ENCODE results near the gene PLA2G4D.

The PLA2G4D gene

DNA sequence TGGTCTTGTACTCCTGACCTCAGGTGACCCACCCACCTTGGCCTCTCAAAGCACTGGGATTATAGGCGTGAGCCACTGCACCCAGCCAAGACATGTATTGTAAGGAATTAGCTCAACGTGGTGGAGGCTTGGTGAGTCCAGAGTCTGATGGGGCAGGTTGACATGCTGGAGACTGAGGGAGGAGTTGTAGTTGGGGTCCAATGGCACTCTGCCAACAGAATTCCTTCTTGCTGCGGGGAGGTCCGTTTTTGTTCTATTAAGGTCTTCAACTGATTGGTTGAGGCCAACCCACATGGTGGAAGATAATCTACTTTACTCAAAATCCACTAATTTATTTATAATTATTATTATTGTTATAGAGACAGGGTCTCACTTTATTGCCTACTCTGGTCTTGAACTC lies 30.1 kb downstream of the PLA2G4D start:
- Histone ChIP-seq H3K79me2 (ENCODE audit: control insufficient read depth, low read length) (no peaks in the 10 kb centered on the region), H3K4me1 (ENCODE audit: control insufficient read depth, low read length) (peaks cover 7% of the 10 kb centered on the region), H3F3A (ENCODE audit: control insufficient read depth, insufficient read depth) (no peaks in the 10 kb centered on the region), H3K27me3 (ENCODE audit: control insufficient read depth, low read length) (peaks cover 3% of the 10 kb centered on the region; the same call in 1 of the 2 replicates), H3K27ac (ENCODE audit: low read depth, low read length) (no peak overlapping the region), H3K36me3 (ENCODE audit: control insufficient read depth, low read length) (no peaks in the 10 kb centered on the region), H3K9me2 (replicated peaks; ENCODE audit: control insufficient read depth, low read length) (no peaks in the 10 kb centered on the region), H3K4me2 (ENCODE audit: low read length) (no peak overlapping the region), H3K9me3 (ENCODE audit: control insufficient read depth, insufficient read depth, low read length) (no peaks in the 10 kb centered on the region), H3K4me3 (ENCODE audit: low read length) (no peak overlapping the region), H4K20me1 (ENCODE audit: control insufficient read depth, insufficient read depth, low read depth, low read length) (no peaks in the 10 kb centered on the region)
- TF ChIP-seq, protein P1, sequence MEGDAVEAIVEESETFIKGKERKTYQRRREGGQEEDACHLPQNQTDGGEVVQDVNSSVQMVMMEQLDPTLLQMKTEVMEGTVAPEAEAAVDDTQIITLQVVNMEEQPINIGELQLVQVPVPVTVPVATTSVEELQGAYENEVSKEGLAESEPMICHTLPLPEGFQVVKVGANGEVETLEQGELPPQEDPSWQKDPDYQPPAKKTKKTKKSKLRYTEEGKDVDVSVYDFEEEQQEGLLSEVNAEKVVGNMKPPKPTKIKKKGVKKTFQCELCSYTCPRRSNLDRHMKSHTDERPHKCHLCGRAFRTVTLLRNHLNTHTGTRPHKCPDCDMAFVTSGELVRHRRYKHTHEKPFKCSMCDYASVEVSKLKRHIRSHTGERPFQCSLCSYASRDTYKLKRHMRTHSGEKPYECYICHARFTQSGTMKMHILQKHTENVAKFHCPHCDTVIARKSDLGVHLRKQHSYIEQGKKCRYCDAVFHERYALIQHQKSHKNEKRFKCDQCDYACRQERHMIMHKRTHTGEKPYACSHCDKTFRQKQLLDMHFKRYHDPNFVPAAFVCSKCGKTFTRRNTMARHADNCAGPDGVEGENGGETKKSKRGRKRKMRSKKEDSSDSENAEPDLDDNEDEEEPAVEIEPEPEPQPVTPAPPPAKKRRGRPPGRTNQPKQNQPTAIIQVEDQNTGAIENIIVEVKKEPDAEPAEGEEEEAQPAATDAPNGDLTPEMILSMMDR (IDR thresholded peaks at IDR 0.05; ENCODE audit: low read depth, low read length, poor library complexity, severe bottlenecking) = no peak
- no peak for TF ChIP-seq EZH2phosphoT487 (IDR thresholded peaks at IDR 0.05; ENCODE audit: borderline replicate concordance, low read length)

DNA sequence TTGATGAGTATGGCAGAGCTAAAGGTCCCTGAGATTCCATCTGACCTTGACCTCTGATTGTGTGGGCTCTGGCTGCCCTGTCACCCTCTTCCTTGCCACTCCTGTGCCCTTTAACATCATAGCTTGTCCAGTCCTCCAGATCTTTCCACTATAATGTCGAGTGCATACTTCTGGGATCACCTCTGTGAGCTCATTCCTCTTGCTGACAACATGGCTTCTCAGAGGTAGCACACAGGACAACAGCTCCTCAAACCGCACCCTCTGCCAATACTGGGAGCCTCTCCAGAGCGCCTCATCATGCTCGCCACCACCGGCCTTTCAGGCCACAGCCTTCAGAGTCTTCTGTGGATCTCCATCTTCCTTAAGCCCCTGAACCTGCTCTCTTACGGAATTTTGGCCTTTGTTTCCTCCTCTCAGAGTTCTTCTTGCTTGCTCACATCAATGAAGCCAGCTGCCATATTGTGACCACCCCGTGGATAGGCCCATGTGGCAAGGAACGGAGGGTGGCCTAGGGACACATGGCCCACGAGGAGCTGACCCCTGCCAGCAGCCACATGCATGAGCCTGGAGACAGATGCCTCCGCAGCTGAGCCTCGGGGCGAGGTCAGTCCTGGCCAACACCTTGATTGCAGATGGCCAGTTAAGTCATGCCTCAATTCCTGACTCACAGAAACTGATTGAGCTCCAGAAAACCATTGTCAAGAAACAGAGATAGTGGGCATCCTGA lies 31.1 kb downstream of the PLA2G4D start:
- TF ChIP-seq EZH2phosphoT487 (IDR thresholded peaks at IDR 0.05; ENCODE audit: borderline replicate concordance, low read length) = no peak
- TF ChIP-seq, protein P1 (IDR thresholded peaks at IDR 0.05; ENCODE audit: low read depth, low read length, poor library complexity, severe bottlenecking) = no peak
- peaks cover 7% of the 10 kb centered on the region for H3K4me1 ChIP-seq (ENCODE audit: control insufficient read depth, low read length)
- H3F3A ChIP-seq (ENCODE audit: control insufficient read depth, insufficient read depth) = no peaks in the 10 kb centered on the region

DNA sequence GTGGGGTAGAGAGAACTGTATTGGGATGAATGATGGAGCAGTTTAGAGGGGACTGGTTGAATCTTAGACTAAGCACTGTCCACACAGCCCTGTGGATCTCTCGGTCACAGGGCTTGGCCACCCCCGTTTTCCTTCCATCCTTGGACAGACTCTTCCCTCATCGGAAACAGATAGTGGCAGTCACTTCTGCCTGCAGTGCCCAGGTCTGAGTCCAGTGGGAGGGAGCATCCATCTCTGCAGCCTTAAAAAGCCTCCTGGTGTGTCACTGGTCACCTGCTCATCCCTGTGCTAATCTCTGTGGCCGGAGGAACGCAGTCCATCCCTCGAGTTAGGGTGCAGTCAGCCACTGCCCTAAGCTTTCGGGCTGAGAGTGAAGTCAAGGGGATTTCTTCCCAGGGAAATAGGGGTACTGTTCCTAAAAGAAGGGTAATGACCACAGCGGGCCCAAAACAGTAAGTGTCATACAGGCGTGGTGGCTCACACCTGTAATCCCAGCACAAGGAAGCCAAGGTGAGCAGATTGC lies 32.0 kb downstream of the PLA2G4D start:
- Histone ChIP-seq H3K79me2 (ENCODE audit: control insufficient read depth, low read length) (no peaks in the 10 kb centered on the region), H3K4me1 (ENCODE audit: control insufficient read depth, low read length) (peaks cover 7% of the 10 kb centered on the region), H3F3A (ENCODE audit: control insufficient read depth, insufficient read depth) (no peaks in the 10 kb centered on the region), H4K20me1 (ENCODE audit: control insufficient read depth, insufficient read depth, low read depth, low read length) (no peaks in the 10 kb centered on the region), H3K4me2 (ENCODE audit: low read length) (no peak overlapping the region), H3K9me2 (replicated peaks; ENCODE audit: control insufficient read depth, low read length) (no peaks in the 10 kb centered on the region), H3K4me3 (ENCODE audit: low read length) (no peak overlapping the region), H3K9me3 (ENCODE audit: control insufficient read depth, insufficient read depth, low read length) (no peaks in the 10 kb centered on the region), H3K27ac (ENCODE audit: low read depth, low read length) (no peak overlapping the region), H3K36me3 (ENCODE audit: control insufficient read depth, low read length) (no peaks in the 10 kb centered on the region), H3K27me3 (ENCODE audit: control insufficient read depth, low read length) (peaks cover 15% of the 10 kb centered on the region)
- TF ChIP-seq, protein P1 (IDR thresholded peaks at IDR 0.05; ENCODE audit: low read depth, low read length, poor library complexity, severe bottlenecking) = no peak
- TF ChIP-seq EZH2phosphoT487 (IDR thresholded peaks at IDR 0.05; ENCODE audit: borderline replicate concordance, low read length) = no peak

More for the DNA sequence above, 31.1 kb downstream of the PLA2G4D start:
- H3K4me2 ChIP-seq (ENCODE audit: low read length) = no peak overlapping the region
- H3K9me2 ChIP-seq (replicated peaks; ENCODE audit: control insufficient read depth, low read length) = no peaks in the 10 kb centered on the region
- H3K36me3 ChIP-seq (ENCODE audit: control insufficient read depth, low read length) = no peaks in the 10 kb centered on the region
- H3K79me2 ChIP-seq (ENCODE audit: control insufficient read depth, low read length) = no peaks in the 10 kb centered on the region
- no peak overlapping the region for H3K4me3 ChIP-seq (ENCODE audit: low read length)
- peaks cover 6% of the 10 kb centered on the region for H3K27me3 ChIP-seq (ENCODE audit: control insufficient read depth, low read length)
- no peaks in the 10 kb centered on the region for H3K9me3 ChIP-seq (ENCODE audit: control insufficient read depth, insufficient read depth, low read length)
- H4K20me1 ChIP-seq (ENCODE audit: control insufficient read depth, insufficient read depth, low read depth, low read length) = no peaks in the 10 kb centered on the region
- H3K27ac ChIP-seq (ENCODE audit: low read depth, low read length) = no peak overlapping the region
